Osteocyte (in vitro differentiated cells): ENCODE data around the gene CPVL. TPM values are rescaled to one million over a fixed set of nuclear protein-coding genes. Genes with fewer than 3 reads are reported as not detected.

ENCODE experiments used
- DNase-seq: peaks from one replicate; pipeline ENCODE4 v3.0.0; 2021; ENCODE audit warnings: mixed read lengths; ENCODE audit not compliant: unreplicated experiment; ENCODE audit errors: extremely low spot score
- H3K27ac Mint-ChIP-seq: one replicate; pipeline ENCODE4 v1.8.0; 2021; ENCODE audit warnings: mild to moderate bottlenecking, mixed read lengths; ENCODE audit not compliant: unreplicated experiment
- H3K27me3 Mint-ChIP-seq: one replicate; pipeline ENCODE4 v1.8.0; 2021; ENCODE audit warnings: mixed read lengths; ENCODE audit not compliant: unreplicated experiment
- H3K36me3 Mint-ChIP-seq: one replicate; pipeline ENCODE4 v1.8.0; 2021; ENCODE audit warnings: mixed read lengths; ENCODE audit not compliant: unreplicated experiment
- H3K4me1 Mint-ChIP-seq: one replicate; pipeline ENCODE4 v1.8.0; 2021; ENCODE audit warnings: mixed read lengths; ENCODE audit not compliant: unreplicated experiment
- H3K4me3 Mint-ChIP-seq: one replicate; pipeline ENCODE4 v1.8.0; 2021; ENCODE audit warnings: mild to moderate bottlenecking, moderate library complexity, mixed read lengths; ENCODE audit not compliant: unreplicated experiment
- H3K9me3 Mint-ChIP-seq: one replicate; pipeline ENCODE4 v1.8.0; 2021; ENCODE audit warnings: mixed read lengths; ENCODE audit not compliant: unreplicated experiment
- CTCF ChIP-seq: fragments of 200-600 bp; sonication (generic); IDR thresholded peaks from 2 replicates; pipeline ENCODE4 v1.5.0; 2021; ENCODE audit warnings: antibody characterized with exemption, mild to moderate bottlenecking, moderate library complexity
- total RNA-seq: library from RNA; stranded (reverse); gene quantifications from 2 replicates; pipeline ENCODE4 v1.2.1, GENCODE V29; 2021

The CPVL gene
- total RNA-seq, 1 donor from 2014 or later: 2.0 TPM

DNA sequence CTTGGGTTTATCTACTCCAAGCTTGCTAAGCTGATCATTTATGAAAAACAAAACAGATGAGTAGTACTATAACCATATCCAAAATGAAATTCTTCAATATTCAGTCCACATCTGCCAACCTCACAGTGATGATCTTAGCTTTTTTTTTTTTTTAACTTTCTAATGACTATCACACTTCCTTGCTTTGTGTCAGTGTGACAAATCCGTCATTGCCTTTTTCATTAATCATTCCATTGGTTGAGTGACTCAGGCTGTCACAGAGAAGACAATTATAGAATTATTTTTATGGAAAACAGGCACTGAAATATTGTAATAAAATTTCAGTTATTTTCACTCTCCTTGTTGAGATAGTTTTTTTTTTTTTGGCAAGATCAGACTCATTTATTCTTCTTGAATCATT lies 70.7 kb downstream of the CPVL start:
- H3K27me3 Mint-ChIP-seq: no peaks in the 10 kb centered on the region
- no peak overlapping the region for H3K27ac Mint-ChIP-seq
- H3K9me3 Mint-ChIP-seq: no peaks in the 10 kb centered on the region
- H3K4me1 Mint-ChIP-seq: peaks cover 4% of the 10 kb centered on the region
- no peak overlapping the region for H3K4me3 Mint-ChIP-seq
- no peak for TF ChIP-seq CTCF
- no peaks in the 10 kb centered on the region for H3K36me3 Mint-ChIP-seq
- no peak for DNase-seq

DNA sequence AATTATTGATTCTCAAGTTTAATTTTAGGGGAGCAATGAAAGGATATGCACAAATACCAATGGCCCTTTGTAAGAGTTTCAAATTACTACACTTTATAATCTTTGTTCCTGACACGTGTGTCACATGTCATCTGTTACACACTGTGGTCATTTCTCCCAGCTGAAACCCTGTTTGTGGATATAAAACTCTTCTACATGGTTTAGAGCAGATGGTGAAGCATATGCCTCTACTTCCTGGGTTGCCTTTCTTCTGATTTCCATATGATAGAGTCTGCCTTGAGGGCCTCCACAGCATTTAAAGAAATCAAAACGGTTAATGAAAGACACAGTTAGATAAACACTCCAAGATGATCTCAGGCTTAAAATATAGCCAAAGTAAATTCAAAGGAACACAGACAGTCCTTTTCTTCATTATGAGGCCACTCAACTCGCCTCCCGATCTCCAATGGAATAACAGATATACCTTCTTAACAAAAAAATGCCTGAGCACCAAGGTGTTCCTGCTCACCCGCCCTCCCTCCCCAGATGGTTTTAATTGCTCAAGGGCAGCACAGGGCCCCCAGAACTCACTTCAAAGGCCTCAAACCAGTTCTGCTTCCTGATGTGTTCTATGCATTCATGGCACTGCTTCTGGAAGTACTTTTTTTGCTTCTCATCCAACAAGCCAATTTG lies 75.0 kb downstream of the CPVL start:
- no peaks in the 10 kb centered on the region for H3K9me3 Mint-ChIP-seq
- DNase-seq: no peak
- H3K27me3 Mint-ChIP-seq: peaks cover 2% of the 10 kb centered on the region
- no peak overlapping the region for H3K4me3 Mint-ChIP-seq
- no peaks in the 10 kb centered on the region for H3K36me3 Mint-ChIP-seq
- TF ChIP-seq CTCF: no peak
- peaks cover 4% of the 10 kb centered on the region for H3K4me1 Mint-ChIP-seq
- H3K27ac Mint-ChIP-seq: no peak overlapping the region

DNA sequence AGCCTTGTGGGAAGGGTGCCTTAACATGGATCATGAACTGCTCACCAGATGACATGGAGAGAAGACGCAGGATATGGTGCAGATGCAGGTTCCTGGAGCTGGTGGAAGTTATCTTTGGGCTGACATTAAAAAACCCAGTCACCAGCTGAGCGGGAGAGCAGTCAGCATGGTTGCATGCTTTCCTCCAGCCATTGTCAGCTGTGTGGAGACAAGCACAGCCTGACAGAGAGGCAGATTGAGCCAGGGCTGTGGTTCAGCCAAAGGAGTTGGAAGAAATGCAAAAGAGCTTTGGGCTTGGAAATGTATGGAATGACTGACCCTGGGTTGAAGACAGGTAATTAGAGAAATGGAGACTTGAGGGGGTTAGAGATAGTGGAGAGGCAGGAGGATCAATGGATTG lies 79.7 kb downstream of the CPVL start:
- no peaks in the 10 kb centered on the region for H3K36me3 Mint-ChIP-seq
- no peak overlapping the region for H3K27ac Mint-ChIP-seq
- no peaks in the 10 kb centered on the region for H3K9me3 Mint-ChIP-seq
- no peak for DNase-seq
- no peak for TF ChIP-seq CTCF
- peaks cover 4% of the 10 kb centered on the region for H3K4me1 Mint-ChIP-seq
- H3K27me3 Mint-ChIP-seq: peaks cover 2% of the 10 kb centered on the region
- no peak overlapping the region for H3K4me3 Mint-ChIP-seq

GRCh38 chr7:29065181-29065857 lies 81.0 kb downstream of the CPVL start:
- Mint-ChIP-seq H3K27me3 (peaks cover 2% of the 10 kb centered on the region), H3K9me3 (no peaks in the 10 kb centered on the region), H3K27ac (no peak overlapping the region), H3K36me3 (no peaks in the 10 kb centered on the region), H3K4me1 (no peaks in the 10 kb centered on the region), H3K4me3 (no peak overlapping the region)
- no peak for TF ChIP-seq CTCF
- no peak for DNase-seq

GRCh38 chr7:29063872-29064271 lies 82.5 kb downstream of the CPVL start:
- H3K27ac Mint-ChIP-seq: no peak overlapping the region
- H3K4me3 Mint-ChIP-seq: no peak overlapping the region
- H3K4me1 Mint-ChIP-seq: no peaks in the 10 kb centered on the region
- DNase-seq: no peak
- H3K27me3 Mint-ChIP-seq: peaks cover 4% of the 10 kb centered on the region
- H3K9me3 Mint-ChIP-seq: peaks cover 4% of the 10 kb centered on the region
- H3K36me3 Mint-ChIP-seq: no peaks in the 10 kb centered on the region
- TF ChIP-seq CTCF: no peak
